IMR-90 (cell line): ENCODE data around the gene PRKAG2. TPM values are rescaled to one million over a fixed set of nuclear protein-coding genes. Genes with fewer than 3 reads are reported as not detected.

Source experiments
- ATAC-seq: fragments of 200-7000 bp; cut with Tn5 transposase; 2 replicates; pipeline ENCODE4 v1.9.1; 2020; ENCODE audit warnings: low read depth, mild to moderate bottlenecking, moderate library complexity
- BruUV-seq: library from RNA; stranded (reverse); fragments of 400-500 nt; replicated peaks from 2 replicates; lab custom pipeline; 2021; lab: Mats Ljungman, UMichigan
- CTCF ChIA-PET: fragments of 300-600 bp; formaldehyde crosslinking; extraction: SDS; loops from one replicate; lab custom pipeline; 2021; ENCODE audit warnings: antibody characterized with exemption; lab: Yijun Ruan, JAX
- POLR2A ChIA-PET: fragments of 300-600 bp; sonication (Branson Sonifier 250); formaldehyde crosslinking; loops from one replicate; lab custom pipeline; 2022; ENCODE audit warnings: antibody characterized with exemption; ENCODE audit not compliant: unreplicated experiment; lab: Charles Lee
- DNase-seq: peaks from one replicate; pipeline ENCODE4 v3.0.0; 2013
- H2AFZ ChIP-seq: replicated peaks from 2 replicates; pipeline ENCODE3; 2013; ENCODE audit warnings: low read length, mild to moderate bottlenecking; ENCODE audit not compliant: poor library complexity
- H2AK5ac ChIP-seq: 2 replicates; pipeline ENCODE4 v1.6.1; 2013; ENCODE audit warnings: low read depth, low read length, inconsistent platforms
- H2AK9ac ChIP-seq: replicated peaks from 2 replicates; pipeline ENCODE3; 2013; ENCODE audit warnings: mild to moderate bottlenecking, low read depth, low read length, moderate library complexity; ENCODE audit not compliant: poor library complexity
- H2BK120ac ChIP-seq: 2 replicates; pipeline ENCODE4 v1.6.1; 2013; ENCODE audit warnings: low read depth, low read length, inconsistent platforms
- H2BK15ac ChIP-seq: 3 replicates; pipeline ENCODE4 v1.6.1; 2013; ENCODE audit warnings: low read depth, low read length, inconsistent platforms
- H2BK20ac ChIP-seq: 2 replicates; pipeline ENCODE4 v1.6.1; 2013; ENCODE audit warnings: low read depth, mild to moderate bottlenecking, inconsistent platforms, low read length, moderate library complexity
- H2BK5ac ChIP-seq: 2 replicates; pipeline ENCODE4 v1.6.1; 2013; ENCODE audit warnings: mild to moderate bottlenecking, low read depth, low read length, inconsistent platforms; ENCODE audit not compliant: poor library complexity, severe bottlenecking
- H3K14ac ChIP-seq: replicated peaks from 2 replicates; pipeline ENCODE4 v1.6.1; 2013; ENCODE audit warnings: low read depth, low read length, inconsistent platforms
- H3K18ac ChIP-seq: 2 replicates; pipeline ENCODE4 v1.6.1; 2013; ENCODE audit warnings: low read depth, low read length, control low read depth
- H3K23ac ChIP-seq: 2 replicates; pipeline ENCODE4 v1.6.1; 2013; ENCODE audit warnings: low read depth, low read length, inconsistent platforms
- H3K27ac ChIP-seq: 2 replicates; pipeline ENCODE4 v1.5.1; 2013; ENCODE audit warnings: mild to moderate bottlenecking, control low read depth, low read length; ENCODE audit not compliant: insufficient read depth
- H3K27me3 ChIP-seq: 2 replicates; pipeline ENCODE4 v1.6.1; 2013; ENCODE audit warnings: low read length; ENCODE audit not compliant: control insufficient read depth, insufficient read depth
- H3K36me3 ChIP-seq: 2 replicates; pipeline ENCODE4 v1.6.1; 2013; ENCODE audit warnings: low read length, mixed read lengths; ENCODE audit not compliant: control insufficient read depth, insufficient read depth
- H3K4ac ChIP-seq: 2 replicates; pipeline ENCODE4 v1.6.1; 2013; ENCODE audit warnings: low read depth, low read length, inconsistent platforms
- H3K4me1 ChIP-seq: 2 replicates; pipeline ENCODE4 v1.6.1; 2013; ENCODE audit warnings: low read length, mixed read lengths; ENCODE audit not compliant: control insufficient read depth, insufficient read depth
- H3K4me2 ChIP-seq: 2 replicates; pipeline ENCODE4 v1.6.1; 2013; ENCODE audit warnings: low read depth, mild to moderate bottlenecking, control low read depth, low read length, moderate library complexity
- H3K4me3 ChIP-seq: 2 replicates; pipeline ENCODE4 v1.5.1; 2013; ENCODE audit warnings: low read depth, mild to moderate bottlenecking, control low read depth, low read length, moderate library complexity; ENCODE audit not compliant: insufficient read depth
- H3K56ac ChIP-seq: 2 replicates; pipeline ENCODE4 v1.6.1; 2013; ENCODE audit warnings: low read length, inconsistent platforms; ENCODE audit not compliant: insufficient read depth; ENCODE audit errors: extremely low read depth
- H3K79me1 ChIP-seq, 2 experiments: 2 replicates each; pipeline ENCODE4 v1.6.1; 2013; ENCODE audit warnings: low read length in 2 of 2, inconsistent platforms in 1 of 2, low read depth in 1 of 2
- H3K9ac ChIP-seq: 2 replicates; pipeline ENCODE4 v1.6.1; 2013; ENCODE audit warnings: low read depth, low read length, control low read depth
- H3K9me1 ChIP-seq: 2 replicates; pipeline ENCODE4 v1.6.1; 2013; ENCODE audit warnings: low read length, inconsistent platforms; ENCODE audit not compliant: insufficient read depth
- H3K9me3 ChIP-seq: 2 replicates; pipeline ENCODE4 v1.6.1; 2013; ENCODE audit warnings: low read length; ENCODE audit not compliant: control insufficient read depth, insufficient read depth
- H4K20me1 ChIP-seq: 2 replicates; pipeline ENCODE4 v1.6.1; 2013; ENCODE audit warnings: low read length, inconsistent platforms; ENCODE audit not compliant: insufficient read depth
- H4K5ac ChIP-seq: 2 replicates; pipeline ENCODE4 v1.6.1; 2013; ENCODE audit warnings: mild to moderate bottlenecking, low read depth, low read length, control low read depth
- H4K8ac ChIP-seq, 2 experiments: 2 replicates each; pipeline ENCODE4 v1.6.1; 2013; ENCODE audit warnings: low read depth in 2 of 2, low read length in 2 of 2, control low read depth in 1 of 2, inconsistent platforms in 1 of 2
- H4K91ac ChIP-seq: 2 replicates; pipeline ENCODE4 v1.6.1; 2013; ENCODE audit warnings: low read depth, low read length, inconsistent platforms; ENCODE audit not compliant: insufficient read depth
- BHLHE40 ChIP-seq: fragments of 150-350 bp; IDR thresholded peaks from 2 replicates; pipeline ENCODE4 v1.6.1; 2016; ENCODE audit warnings: mild to moderate bottlenecking, low read depth, low read length
- CEBPB ChIP-seq: IDR thresholded peaks from 2 replicates; pipeline ENCODE4 v1.6.1; 2012; ENCODE audit warnings: low read depth, low read length, improper control_type of control experiment
- CTCF ChIP-seq: conservative IDR thresholded peaks from 2 replicates; pipeline ENCODE4 v1.5.1; 2012; ENCODE audit warnings: mild to moderate bottlenecking, low read depth, low read length, improper control_type of control experiment
- FOS ChIP-seq: fragments of 150-350 bp; IDR thresholded peaks from 2 replicates; pipeline ENCODE4 v1.6.1; 2016; ENCODE audit warnings: low read depth, low read length
- MAZ ChIP-seq: IDR thresholded peaks from 2 replicates; pipeline ENCODE4 v1.6.1; 2012; ENCODE audit warnings: low read depth, mild to moderate bottlenecking, low read length, improper control_type of control experiment, moderate library complexity, borderline replicate concordance
- MXI1 ChIP-seq: IDR thresholded peaks from 2 replicates; pipeline ENCODE4 v1.6.1; 2012; ENCODE audit warnings: low read depth, mild to moderate bottlenecking, low read length, moderate library complexity, borderline replicate concordance
- POLR2A ChIP-seq: IDR thresholded peaks from 2 replicates; pipeline ENCODE4 v1.6.1; 2012; ENCODE audit warnings: mild to moderate bottlenecking, low read depth, low read length
- RAD21 ChIP-seq: IDR thresholded peaks from 2 replicates; pipeline ENCODE4 v1.6.1; 2012; ENCODE audit warnings: low read length, improper control_type of control experiment
- RFX5 ChIP-seq: IDR thresholded peaks from 2 replicates; pipeline ENCODE4 v1.8.0; 2012; ENCODE audit warnings: low read depth, mild to moderate bottlenecking, low read length, moderate library complexity
- USF2 ChIP-seq: fragments of 150-350 bp; IDR thresholded peaks from 2 replicates; pipeline ENCODE4 v1.6.1; 2017; ENCODE audit warnings: mild to moderate bottlenecking, antibody characterized with exemption, low read length, low read depth
- WGBS, 2 experiments: methylation state at CpG; one replicate each; pipeline versions ENCODE4 v1.1.5 to v1.1.7; 2013; ENCODE audit warnings: missing lambda C conversion rate in 2 of 2; ENCODE audit not compliant: insufficient read length in 1 of 2; ENCODE audit errors: extremely low coverage in 2 of 2; 5-methylcytosine and 5-hydroxymethylcytosine counted together
- dilution Hi-C: fragments of 300-500 bp; cut with HindIII; formaldehyde crosslinking; loops from one replicate; pipeline ENCODE4 v1.14.3; 2018; ENCODE audit warnings: low sequenced_read_pairs; ENCODE audit not compliant: unreplicated experiment
- in situ Hi-C: fragments of 300-500 bp; cut with MboI; formaldehyde crosslinking; loops from 3 replicates; pipeline ENCODE4 v1.14.3; 2019; ENCODE audit warnings: low sequenced_read_pairs, inconsistent platforms, mixed read lengths
- intact Hi-C: fragments of 100-400 bp; cut with micrococcal nuclease; formaldehyde crosslinking; loops from 2 replicates; pipeline ENCODE4 v1.10.0; 2022
- polyA plus RNA-seq, 3 experiments: library from polyadenylated mRNA; depleted of rRNA; stranded (reverse); fragments of >200 nt; gene quantifications; 2 replicates each; pipeline ENCODE4 v1.2.3, GENCODE V29; 2012; ENCODE audit warnings: low replicate concordance in 1 of 3
- total RNA-seq: library from RNA; depleted of rRNA; stranded (reverse); fragments of >200 nt; gene quantifications from 2 replicates; pipeline ENCODE4 v1.2.3, GENCODE V29; 2012
- TF ChIP-seq, protein P1 (sequence below): fragments of 150-350 bp; IDR thresholded peaks from 2 replicates; pipeline ENCODE4 v1.6.1; 2016; ENCODE audit warnings: low read depth, mild to moderate bottlenecking, low read length, moderate library complexity, borderline replicate concordance

The PRKAG2 gene
- total and polyA plus RNA-seq, 2 of the 4 experiments (the other 2 are of a cell fraction) = 15.4 to 21.6 TPM

DNA sequence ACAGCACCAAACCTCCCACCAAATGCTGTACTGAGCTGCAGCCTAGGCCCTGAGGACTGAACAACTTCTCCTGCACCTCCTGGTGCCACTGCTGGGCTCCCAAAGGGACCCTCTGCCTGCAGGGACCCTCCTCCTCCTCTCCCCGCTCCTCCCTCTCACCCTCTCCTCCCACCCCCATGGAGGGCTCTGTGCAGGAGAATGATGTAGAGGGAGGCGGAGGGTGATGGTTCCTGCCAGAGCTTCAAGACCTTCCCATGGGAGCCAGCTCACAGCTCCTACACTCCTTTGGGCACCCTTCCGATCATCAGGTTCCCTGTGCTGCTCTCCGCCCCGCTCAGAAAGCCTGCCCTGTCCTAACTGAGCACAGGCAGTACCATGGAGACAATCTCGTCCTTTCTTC lies 97.7 kb downstream of the PRKAG2 start:
- no peak for ATAC-seq
- Histone ChIP-seq H2BK15ac (no peak overlapping the region), H3K9me3 (peaks cover 10% of the 10 kb centered on the region), H4K5ac (no peak overlapping the region), H3K4ac (no peak overlapping the region), H3K79me1 (no peaks in the 10 kb centered on the region), H3K9me1 (0 out of 2 replicates have a peak, but pooled peaks cover 3% of the 10 kb centered on the region), H3K18ac (no peak overlapping the region), H2BK20ac (no peak overlapping the region), H3K4me2 (no peak overlapping the region), H3K14ac (no peak overlapping the region), H3K4me1 (no peaks in the 10 kb centered on the region), H4K20me1 (no peaks in the 10 kb centered on the region), H4K8ac (no peak overlapping the region), H2AFZ (no peak overlapping the region), H3K56ac (no peak overlapping the region), H2BK5ac (no peak overlapping the region), H4K91ac (no peak overlapping the region), H3K23ac (no peak overlapping the region), H3K36me3 (no peaks in the 10 kb centered on the region), H2AK5ac (no peak overlapping the region), H3K27me3 (peaks cover 54% of the 10 kb centered on the region), H3K4me3 (no peak overlapping the region), H3K9ac (no peak overlapping the region), H2BK120ac (no peak overlapping the region), H2AK9ac (no peak overlapping the region), H3K27ac (no peak overlapping the region)
- POLR2A ChIA-PET = no interaction called here
- TF ChIP-seq CTCF (no peak), RAD21 (no peak), FOS (no peak), POLR2A (no peak), MAZ (no peak), BHLHE40 (no peak), CEBPB (no peak), MXI1 (no peak), USF2 (no peak), RFX5 (no peak)
- TF ChIP-seq, protein P1, sequence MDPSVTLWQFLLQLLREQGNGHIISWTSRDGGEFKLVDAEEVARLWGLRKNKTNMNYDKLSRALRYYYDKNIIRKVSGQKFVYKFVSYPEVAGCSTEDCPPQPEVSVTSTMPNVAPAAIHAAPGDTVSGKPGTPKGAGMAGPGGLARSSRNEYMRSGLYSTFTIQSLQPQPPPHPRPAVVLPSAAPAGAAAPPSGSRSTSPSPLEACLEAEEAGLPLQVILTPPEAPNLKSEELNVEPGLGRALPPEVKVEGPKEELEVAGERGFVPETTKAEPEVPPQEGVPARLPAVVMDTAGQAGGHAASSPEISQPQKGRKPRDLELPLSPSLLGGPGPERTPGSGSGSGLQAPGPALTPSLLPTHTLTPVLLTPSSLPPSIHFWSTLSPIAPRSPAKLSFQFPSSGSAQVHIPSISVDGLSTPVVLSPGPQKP = no peak
- in situ Hi-C loops (no loop called here), dilution Hi-C loops (no loop called here), intact Hi-C loops (no loop called here)
- no peak for DNase-seq
- 92% methylated on average over 2 of the region's 6 CpGs; no CpG with 5 or more reads in 1 of the 2 experiments for WGBS, 2 experiments
- CTCF ChIA-PET = no interaction called here
- BruUV-seq = no TSS peak
